GM10266 (cell line): ENCODE measurements around the gene PAM16.
"Not testable (repeated sequence)": the region's sequence is repeated elsewhere in the genome, so short reads cannot be mapped to it uniquely, and the experiment has no call there.

Source experiments
- DNase-seq: peaks from one replicate; pipeline ENCODE4 v3.0.0; 2012; ENCODE audit errors: extremely low spot score
- TF ChIP-seq, protein P1 (sequence below): IDR thresholded peaks from 2 replicates; pipeline ENCODE4 v1.5.1; 2012; ENCODE audit warnings: mild to moderate bottlenecking, low read depth; ENCODE audit not compliant: control insufficient read depth, insufficient read depth; ENCODE audit errors: missing control alignments

PAM16 gene

DNA sequence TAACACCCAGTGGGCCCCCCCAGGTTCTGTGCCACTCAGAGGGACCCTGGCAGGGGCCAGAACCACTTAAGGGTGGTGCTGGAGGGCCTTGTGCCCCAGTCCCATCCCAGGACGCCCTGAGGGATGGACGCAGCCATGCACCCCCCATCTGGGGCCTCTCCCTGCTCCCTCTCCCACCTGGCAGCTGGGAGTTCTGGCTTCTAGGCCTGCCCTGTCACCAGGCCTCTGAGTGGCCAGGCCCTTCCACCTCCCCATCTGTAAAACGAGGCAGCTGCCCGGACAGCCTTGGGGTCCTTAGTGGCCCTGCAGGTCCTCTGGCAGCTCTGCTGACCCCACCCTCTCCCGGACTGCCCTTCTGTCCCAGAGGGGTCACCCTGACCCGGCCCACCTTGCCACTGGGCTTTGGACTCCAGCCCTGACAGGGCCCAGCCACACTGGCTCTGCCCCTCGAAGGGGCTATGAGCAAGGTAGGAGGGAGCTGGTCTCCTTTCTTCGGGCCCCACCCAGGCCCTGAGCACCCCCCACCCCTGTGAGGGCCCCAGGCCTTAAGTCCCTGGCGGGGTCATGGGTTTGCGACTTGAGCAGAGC, 12.3 kb downstream of the PAM16 start:
- DNase-seq = no peak
- TF ChIP-seq, protein P1, sequence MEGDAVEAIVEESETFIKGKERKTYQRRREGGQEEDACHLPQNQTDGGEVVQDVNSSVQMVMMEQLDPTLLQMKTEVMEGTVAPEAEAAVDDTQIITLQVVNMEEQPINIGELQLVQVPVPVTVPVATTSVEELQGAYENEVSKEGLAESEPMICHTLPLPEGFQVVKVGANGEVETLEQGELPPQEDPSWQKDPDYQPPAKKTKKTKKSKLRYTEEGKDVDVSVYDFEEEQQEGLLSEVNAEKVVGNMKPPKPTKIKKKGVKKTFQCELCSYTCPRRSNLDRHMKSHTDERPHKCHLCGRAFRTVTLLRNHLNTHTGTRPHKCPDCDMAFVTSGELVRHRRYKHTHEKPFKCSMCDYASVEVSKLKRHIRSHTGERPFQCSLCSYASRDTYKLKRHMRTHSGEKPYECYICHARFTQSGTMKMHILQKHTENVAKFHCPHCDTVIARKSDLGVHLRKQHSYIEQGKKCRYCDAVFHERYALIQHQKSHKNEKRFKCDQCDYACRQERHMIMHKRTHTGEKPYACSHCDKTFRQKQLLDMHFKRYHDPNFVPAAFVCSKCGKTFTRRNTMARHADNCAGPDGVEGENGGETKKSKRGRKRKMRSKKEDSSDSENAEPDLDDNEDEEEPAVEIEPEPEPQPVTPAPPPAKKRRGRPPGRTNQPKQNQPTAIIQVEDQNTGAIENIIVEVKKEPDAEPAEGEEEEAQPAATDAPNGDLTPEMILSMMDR = no peak

DNA sequence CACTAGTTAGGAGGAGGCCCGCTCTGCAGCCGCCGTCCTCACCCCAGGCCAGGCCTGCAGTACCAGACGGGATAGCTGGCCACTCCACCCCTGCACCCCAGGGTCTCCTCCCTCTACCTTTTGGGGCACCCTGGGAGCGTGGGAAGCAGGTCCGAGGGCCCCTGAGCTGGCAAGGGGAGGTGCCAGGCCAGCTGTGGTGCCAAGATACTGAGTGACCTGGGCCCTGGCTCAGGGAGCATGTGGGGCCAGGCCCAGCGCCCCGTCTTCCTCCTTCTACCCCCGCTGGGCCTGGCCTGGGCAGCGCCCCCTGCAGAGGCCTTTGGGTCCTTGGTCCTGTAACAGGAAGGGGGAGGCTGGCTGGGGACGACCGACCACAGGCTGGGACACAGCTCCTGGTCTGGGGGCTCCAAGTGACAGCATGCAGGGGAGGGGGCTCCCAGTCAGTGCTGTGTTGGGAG, 13.0 kb downstream of the PAM16 start:
- no peak for DNase-seq
- TF ChIP-seq, protein P1 = no peak

DNA sequence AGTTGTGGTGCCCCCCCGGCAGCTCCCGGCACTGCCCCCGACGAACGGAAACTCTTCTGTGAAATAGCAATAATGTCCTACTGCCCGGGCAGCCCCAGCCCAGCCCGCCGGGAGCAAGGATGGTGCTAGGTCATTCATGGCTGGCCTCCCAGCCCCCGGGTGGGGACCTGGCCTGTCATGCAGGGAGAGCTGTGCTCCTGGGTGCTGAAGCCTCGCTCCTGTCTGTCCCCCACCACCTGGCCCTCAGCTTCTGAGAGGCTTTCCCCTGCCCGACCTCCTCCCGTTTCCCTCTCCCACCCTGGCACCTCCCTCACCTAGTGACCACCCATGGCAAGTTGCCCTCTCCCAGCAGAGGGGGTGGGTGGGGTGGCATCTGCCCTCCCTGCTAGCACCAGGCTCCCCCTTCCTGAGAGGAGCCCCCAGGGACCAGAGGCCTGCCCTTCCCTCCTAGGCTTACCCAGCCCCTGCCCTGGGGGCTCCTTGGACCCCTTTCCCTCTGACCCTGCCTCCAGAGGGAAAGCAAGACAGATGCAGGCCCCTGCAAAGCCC, 13.5 kb downstream of the PAM16 start:
- no peak for DNase-seq
- TF ChIP-seq, protein P1 = no peak

DNA sequence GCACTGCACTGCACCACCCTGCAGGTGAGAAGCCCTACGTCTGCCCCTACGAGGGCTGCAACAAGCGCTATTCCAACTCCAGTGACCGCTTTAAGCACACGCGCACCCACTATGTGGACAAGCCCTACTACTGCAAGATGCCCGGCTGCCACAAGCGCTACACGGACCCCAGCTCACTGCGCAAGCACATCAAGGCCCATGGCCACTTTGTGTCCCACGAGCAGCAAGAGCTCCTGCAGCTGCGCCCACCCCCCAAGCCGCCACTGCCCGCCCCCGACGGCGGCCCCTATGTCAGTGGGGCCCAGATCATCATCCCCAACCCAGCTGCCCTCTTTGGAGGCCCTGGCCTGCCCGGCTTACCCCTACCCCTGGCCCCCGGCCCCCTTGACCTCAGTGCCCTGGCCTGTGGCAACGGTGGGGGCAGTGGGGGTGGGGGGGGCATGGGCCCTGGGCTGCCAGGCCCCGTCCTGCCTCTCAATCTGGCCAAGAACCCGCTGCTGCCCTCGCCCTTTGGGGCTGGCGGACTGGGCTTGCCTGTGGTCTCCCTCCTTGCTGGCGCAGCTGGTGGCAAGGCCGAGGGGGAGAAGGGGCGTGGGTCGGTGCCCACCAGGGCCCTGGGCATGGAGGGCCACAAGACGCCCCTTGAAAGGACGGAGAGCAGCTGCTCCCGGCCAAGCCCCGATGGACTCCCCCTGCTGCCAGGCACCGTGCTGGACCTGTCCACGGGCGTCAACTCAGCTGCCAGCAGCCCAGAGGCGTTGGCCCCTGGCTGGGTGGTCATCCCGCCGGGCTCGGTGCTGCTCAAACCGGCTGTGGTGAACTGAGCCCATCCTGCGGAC, 14.2 kb downstream of the PAM16 start:
- no peak for DNase-seq
- TF ChIP-seq, protein P1 = no peak

DNA sequence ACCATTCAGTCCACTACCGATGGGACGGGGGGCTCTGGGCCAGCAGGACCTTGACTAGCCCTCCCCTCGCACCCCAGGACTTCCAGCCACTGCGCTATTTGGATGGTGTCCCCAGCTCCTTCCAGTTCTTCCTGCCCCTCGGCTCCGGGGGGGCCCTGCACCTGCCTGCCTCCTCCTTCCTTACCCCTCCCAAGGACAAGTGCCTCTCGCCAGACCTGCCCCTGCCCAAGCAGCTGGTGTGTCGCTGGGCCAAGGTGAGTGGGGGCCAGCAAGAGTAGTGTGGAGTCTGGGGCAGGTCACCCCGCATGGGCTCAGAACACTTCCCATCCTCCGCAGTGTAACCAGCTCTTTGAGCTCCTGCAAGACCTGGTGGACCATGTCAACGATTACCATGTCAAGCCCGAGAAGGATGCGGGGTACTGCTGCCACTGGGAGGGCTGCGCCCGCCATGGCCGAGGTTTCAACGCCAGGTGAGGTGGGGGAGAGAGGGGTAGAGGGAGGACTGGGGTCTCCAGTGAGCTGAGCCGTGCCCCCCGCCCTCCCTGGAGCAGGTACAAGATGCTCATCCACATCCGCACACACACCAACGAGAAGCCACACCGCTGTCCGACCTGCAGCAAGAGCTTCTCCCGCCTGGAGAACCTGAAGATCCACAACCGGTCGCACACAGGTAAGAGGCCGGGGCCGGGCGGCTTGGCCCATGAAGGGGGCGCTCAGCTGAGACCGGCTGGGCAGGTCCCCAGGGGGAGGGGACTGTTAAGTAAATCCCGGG, 16.2 kb downstream of the PAM16 start:
- TF ChIP-seq, protein P1 = no peak
- no peak for DNase-seq

DNA sequence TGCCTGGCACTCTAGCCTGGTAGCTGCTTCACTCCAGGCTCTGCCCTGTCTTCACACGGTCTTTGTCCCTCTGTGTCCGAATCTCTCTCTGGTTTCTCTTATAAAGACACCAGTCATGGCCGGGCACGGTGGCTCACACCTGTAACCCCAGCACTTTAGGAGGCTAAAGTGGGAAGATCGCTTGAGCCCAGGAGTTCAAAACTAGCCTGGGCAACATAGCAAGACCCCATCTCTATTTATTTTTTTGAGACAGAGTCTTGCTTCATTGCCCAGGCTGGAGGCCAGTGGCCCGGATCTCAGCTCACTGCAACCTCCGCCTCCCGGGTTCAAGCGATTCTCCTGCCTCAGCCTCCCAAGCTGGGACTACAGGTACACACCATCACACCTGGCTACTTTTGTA, 17.4 kb downstream of the PAM16 start:
- not testable (repeated sequence) for DNase-seq

DNA sequence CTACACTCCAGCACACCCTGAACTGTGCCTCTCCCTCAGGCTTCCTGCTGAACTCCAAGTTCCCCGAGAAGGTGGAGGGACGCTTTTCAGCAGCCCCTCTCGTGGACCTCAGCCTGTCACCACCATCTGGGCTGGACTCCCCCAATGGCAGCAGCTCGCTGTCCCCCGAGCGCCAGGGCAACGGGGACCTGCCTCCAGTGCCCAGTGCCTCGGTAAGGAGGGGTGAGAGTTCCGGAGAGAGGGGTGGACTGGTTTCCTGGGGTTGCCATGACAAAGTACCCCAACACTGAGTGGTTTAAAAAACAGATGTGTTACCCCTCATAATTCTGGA, 17.8 kb downstream of the PAM16 start:
- DNase-seq = no peak
- TF ChIP-seq, protein P1 = no peak
